ENCODE measurements around the gene NPEPL1.

GRCh38 chr20:58688414-58688813 is 4.2 kb upstream of the NPEPL1 start:
- TF ChIP-seq CTCF (IDR thresholded peaks at IDR 0.05) (no peak), POLR2A (IDR thresholded peaks at IDR 0.05) (no peak)
